Upper lobe of left lung (tissue), 4 donors: ENCODE results near the gene WDR70.

Experiments
- CTCF ChIP-seq, 6 experiments: fragments of 450-650 bp in 4 of 6; fragments of 200-600 bp in 2 of 6; sonication (generic) in 2 of 6; IDR thresholded peaks; one replicate each; pipeline ENCODE4 v1.5.1; 2016 to 2019; ENCODE audit warnings: antibody characterized with exemption in 6 of 6
- POLR2A ChIP-seq, 4 donors: fragments of 450-650 bp; IDR thresholded peaks; one replicate each; pipeline ENCODE4 v1.5.1; 2016 to 2017; ENCODE audit warnings: antibody characterized with exemption in 4 of 4, mild to moderate bottlenecking in 2 of 4

- no peak for TF ChIP-seq POLR2A (IDR thresholded peaks at IDR 0.05)
- no peak for TF ChIP-seq CTCF (IDR thresholded peaks at IDR 0.05)
These were observed 189.8 kb downstream of the WDR70 start for GRCh38 chr5:37568893-37569292.
